ENCODE data around the gene MT1G. TPM values are rescaled to one million over a fixed set of nuclear protein-coding genes. Genes with fewer than 3 reads are reported as not detected.
"Not testable (repeated sequence)": the region's sequence is repeated elsewhere in the genome, so short reads cannot be mapped to it uniquely, and the experiment has no call there.

The MT1G gene
- total RNA-seq, 1 experiment from 2014 or later, result not detected

DNA sequence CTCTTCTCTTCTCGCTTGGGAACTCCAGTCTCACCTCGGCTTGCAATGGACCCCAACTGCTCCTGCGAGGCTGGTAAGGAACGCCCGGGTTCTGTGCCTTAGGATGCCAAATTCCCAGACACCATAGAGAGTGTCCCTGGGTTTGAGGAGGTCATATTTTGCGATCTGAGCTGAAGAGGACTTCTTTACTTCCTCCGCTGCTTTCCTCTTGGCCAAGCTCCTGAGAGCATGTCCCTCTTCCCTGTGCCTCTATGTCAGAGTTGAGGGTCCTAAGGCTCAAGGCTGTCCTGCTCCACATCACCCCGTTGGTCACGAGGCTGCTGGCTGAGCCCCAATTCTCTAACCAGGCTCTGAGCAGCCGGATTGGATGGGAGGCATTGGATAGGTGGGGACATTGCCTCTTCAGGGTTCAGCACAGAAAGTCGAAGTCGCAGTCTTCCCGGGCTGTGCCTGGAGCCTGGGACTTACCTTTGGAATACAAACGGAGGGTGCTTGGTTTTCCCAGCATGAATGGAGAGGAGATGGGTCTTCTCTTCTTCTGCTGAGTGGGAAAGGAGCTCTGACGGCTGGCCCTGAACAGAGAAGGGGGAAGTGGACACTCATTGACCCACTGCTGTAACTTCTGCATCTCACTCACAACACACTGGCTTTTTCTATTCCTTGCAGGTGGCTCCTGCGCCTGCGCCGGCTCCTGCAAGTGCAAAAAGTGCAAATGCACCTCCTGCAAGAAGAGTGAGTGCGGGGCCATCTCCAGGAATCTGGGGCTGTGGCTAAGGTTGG, 2.2 kb upstream of the MT1G start:
- H3K27ac Mint-ChIP-seq (ENCODE audit: low read depth, unreplicated experiment), result no peak overlapping the region
- intact Hi-C loops (cut with micrococcal nuclease), result no loop called here
- DNase-seq (ENCODE audit: unreplicated experiment), result no peak
- H3K4me1 Mint-ChIP-seq (ENCODE audit: insufficient read depth, unreplicated experiment), result no peaks in the 10 kb centered on the region
- no peaks in the 10 kb centered on the region for H3K9me3 Mint-ChIP-seq (ENCODE audit: unreplicated experiment)
- H3K27me3 Mint-ChIP-seq (ENCODE audit: insufficient read depth, unreplicated experiment), result peaks cover 9% of the 10 kb centered on the region
- TF ChIP-seq, protein P1, sequence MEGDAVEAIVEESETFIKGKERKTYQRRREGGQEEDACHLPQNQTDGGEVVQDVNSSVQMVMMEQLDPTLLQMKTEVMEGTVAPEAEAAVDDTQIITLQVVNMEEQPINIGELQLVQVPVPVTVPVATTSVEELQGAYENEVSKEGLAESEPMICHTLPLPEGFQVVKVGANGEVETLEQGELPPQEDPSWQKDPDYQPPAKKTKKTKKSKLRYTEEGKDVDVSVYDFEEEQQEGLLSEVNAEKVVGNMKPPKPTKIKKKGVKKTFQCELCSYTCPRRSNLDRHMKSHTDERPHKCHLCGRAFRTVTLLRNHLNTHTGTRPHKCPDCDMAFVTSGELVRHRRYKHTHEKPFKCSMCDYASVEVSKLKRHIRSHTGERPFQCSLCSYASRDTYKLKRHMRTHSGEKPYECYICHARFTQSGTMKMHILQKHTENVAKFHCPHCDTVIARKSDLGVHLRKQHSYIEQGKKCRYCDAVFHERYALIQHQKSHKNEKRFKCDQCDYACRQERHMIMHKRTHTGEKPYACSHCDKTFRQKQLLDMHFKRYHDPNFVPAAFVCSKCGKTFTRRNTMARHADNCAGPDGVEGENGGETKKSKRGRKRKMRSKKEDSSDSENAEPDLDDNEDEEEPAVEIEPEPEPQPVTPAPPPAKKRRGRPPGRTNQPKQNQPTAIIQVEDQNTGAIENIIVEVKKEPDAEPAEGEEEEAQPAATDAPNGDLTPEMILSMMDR (IDR thresholded peaks at IDR 0.05; ENCODE audit: unreplicated experiment), result no peak
- no peaks in the 10 kb centered on the region for H3K36me3 Mint-ChIP-seq (ENCODE audit: insufficient read depth, unreplicated experiment)
- ChIA-PET CTCF (interaction anchor here (0.6 to 1.7 kb wide), 2 partner anchors 32 to 135 kb away, joined by 3 to 5 read pairs; no protein-coding TSS in a partner anchor), POLR2A (interaction anchor here (0.6 to 1.5 kb wide), 3 partner anchors 13 to 60 kb away, joined by 3 read pairs; no protein-coding TSS in a partner anchor)
- no peak overlapping the region for H3K4me3 Mint-ChIP-seq (ENCODE audit: unreplicated experiment)
- BruUV-seq (replicated peaks), result no TSS peak

GRCh38 chr16:56669005-56669839, 1.4 kb upstream of the MT1G start, which contains the start of gene MT1H:
Gene MT1H, plus strand, starts transcription at chr16:56669814. Its CDS starts 71 bp downstream, at chr16:56669885.
- no TSS peak for BruUV-seq (replicated peaks)
- Mint-ChIP-seq H3K4me3 (ENCODE audit: unreplicated experiment) (no peak within 1 kb of the TSS), H3K36me3 (ENCODE audit: insufficient read depth, unreplicated experiment) (no peaks in the 10 kb centered on the region), H3K27me3 (ENCODE audit: insufficient read depth, unreplicated experiment) (peaks cover 9% of the 10 kb centered on the region), H3K27ac (ENCODE audit: low read depth, unreplicated experiment) (no peak within 1 kb of the TSS), H3K9me3 (ENCODE audit: unreplicated experiment) (no peaks in the 10 kb centered on the region), H3K4me1 (ENCODE audit: insufficient read depth, unreplicated experiment) (no peaks in the 10 kb centered on the region)
- intact Hi-C loops (cut with micrococcal nuclease), result no loop called here
- TF ChIP-seq, protein P1 (IDR thresholded peaks at IDR 0.05; ENCODE audit: unreplicated experiment), result no peak
- POLR2A ChIA-PET, result no interaction called here
- no peak for DNase-seq (ENCODE audit: unreplicated experiment)
- CTCF ChIA-PET, result interaction anchor here (0.6 to 1.7 kb wide), 4 partner anchors 33 to 136 kb away, joined by 3 to 5 read pairs (median 3); no protein-coding TSS in a partner anchor

GRCh38 chr16:56665286-56666261, 2.3 kb downstream of the MT1G start:
- intact Hi-C loops (cut with micrococcal nuclease); H3K4me1 Mint-ChIP-seq (ENCODE audit: insufficient read depth, unreplicated experiment); H3K36me3 Mint-ChIP-seq (ENCODE audit: insufficient read depth, unreplicated experiment); H3K4me3 Mint-ChIP-seq (ENCODE audit: unreplicated experiment); H3K9me3 Mint-ChIP-seq (ENCODE audit: unreplicated experiment); H3K27me3 Mint-ChIP-seq (ENCODE audit: insufficient read depth, unreplicated experiment); DNase-seq (ENCODE audit: unreplicated experiment); H3K27ac Mint-ChIP-seq (ENCODE audit: low read depth, unreplicated experiment); BruUV-seq (replicated peaks): not testable (repeated sequence)
- ChIA-PET CTCF (interaction anchor here (0.6 kb wide), 1 partner anchor 14 kb away, joined by 3 read pairs; no protein-coding TSS in a partner anchor), POLR2A (interaction anchor here (1.5 kb wide), 1 partner anchor 39 kb away, joined by 3 read pairs; no protein-coding TSS in a partner anchor)

GRCh38 chr16:56664506-56664905, 3.4 kb downstream of the MT1G start:
- Mint-ChIP-seq H3K27me3 (ENCODE audit: insufficient read depth, unreplicated experiment) (peaks cover 9% of the 10 kb centered on the region), H3K4me1 (ENCODE audit: insufficient read depth, unreplicated experiment) (no peaks in the 10 kb centered on the region), H3K9me3 (ENCODE audit: unreplicated experiment) (no peaks in the 10 kb centered on the region), H3K4me3 (ENCODE audit: unreplicated experiment) (no peak overlapping the region), H3K27ac (ENCODE audit: low read depth, unreplicated experiment) (no peak overlapping the region), H3K36me3 (ENCODE audit: insufficient read depth, unreplicated experiment) (no peaks in the 10 kb centered on the region)
- intact Hi-C loops (cut with micrococcal nuclease), result no loop called here
- ChIA-PET POLR2A (no interaction called here), CTCF (interaction anchor here (0.6 kb wide), 1 partner anchor 103 kb away, joined by 3 read pairs; no protein-coding TSS in a partner anchor)
- TF ChIP-seq, protein P1 (IDR thresholded peaks at IDR 0.05; ENCODE audit: unreplicated experiment), result no peak
- no TSS peak for BruUV-seq (replicated peaks)
- DNase-seq (ENCODE audit: unreplicated experiment), result no peak
